OCI-LY3 (cell line): ENCODE measurements around the gene HELZ.

Experiments
- H2AFZ ChIP-seq: fragments of 200-600, 300-600 bp; shearing (Covaris generic); 2 replicates; pipeline ENCODE4 v1.6.0; 2014; ENCODE audit warnings: antibody characterized with exemption, low read depth, low read length
- H3K27ac ChIP-seq: fragments of 200-600, 300-600 bp; sonication (generic); 2 replicates; pipeline ENCODE4 v1.5.1; 2014; ENCODE audit warnings: mild to moderate bottlenecking, low read length, moderate library complexity, mixed read lengths
- H3K27me3 ChIP-seq: fragments of 200-600, 300-600 bp; sonication (generic); 2 replicates; pipeline ENCODE4 v1.6.1; 2014; ENCODE audit warnings: low read depth, low read length, mixed read lengths
- H3K36me3 ChIP-seq: fragments of 200-600, 300-600 bp; sonication (generic); replicated peaks from 2 replicates; pipeline ENCODE3; 2014; ENCODE audit warnings: low read depth, low read length, mixed read lengths
- H3K4me1 ChIP-seq: fragments of 300-600, 200-600 bp; sonication (generic); 2 replicates; pipeline ENCODE4 v1.6.1; 2014; ENCODE audit warnings: low read length, mixed read lengths
- H3K4me2 ChIP-seq: fragments of 200-600, 300-600 bp; sonication (generic); 2 replicates; pipeline ENCODE4 v1.6.1; 2014; ENCODE audit warnings: low read length, mixed read lengths
- H3K4me3 ChIP-seq: fragments of 300-600, 200-600 bp; sonication (generic); 2 replicates; pipeline ENCODE4 v1.5.1; 2014; ENCODE audit warnings: antibody characterized with exemption, mild to moderate bottlenecking, low read length, moderate library complexity
- H3K79me2 ChIP-seq: fragments of 300-600, 200-600 bp; shearing (Covaris generic); 2 replicates; pipeline ENCODE4 v1.6.1; 2014; ENCODE audit warnings: mild to moderate bottlenecking, low read length, mixed read lengths
- H3K9ac ChIP-seq: fragments of 300-600, 200-600 bp; shearing (Covaris generic); 2 replicates; pipeline ENCODE4 v1.6.0; 2014; ENCODE audit warnings: mild to moderate bottlenecking, low read length, moderate library complexity
- H3K9me3 ChIP-seq: fragments of 200-600, 300-600 bp; shearing (Covaris generic); 2 replicates; pipeline ENCODE4 v1.6.1; 2014; ENCODE audit warnings: low read length, mixed read lengths; ENCODE audit not compliant: insufficient read depth
- H4K20me1 ChIP-seq: fragments of 200-600, 300-600 bp; sonication (generic); 2 replicates; pipeline ENCODE4 v1.6.1; 2016; ENCODE audit warnings: low read length, mixed read lengths; ENCODE audit not compliant: insufficient read depth
- CTCF ChIP-seq: fragments of 200-600, 300-600 bp; sonication (generic); IDR thresholded peaks from 2 replicates; pipeline ENCODE4 v1.5.1; 2014; ENCODE audit warnings: antibody characterized with exemption, low read length, low read depth
- EZH2phosphoT487 ChIP-seq: fragments of 200-600 bp; shearing (Covaris generic); IDR thresholded peaks from 2 replicates; pipeline ENCODE4 v1.6.1; 2018; ENCODE audit warnings: antibody characterized with exemption, mixed run types, low read depth

Gene HELZ

DNA sequence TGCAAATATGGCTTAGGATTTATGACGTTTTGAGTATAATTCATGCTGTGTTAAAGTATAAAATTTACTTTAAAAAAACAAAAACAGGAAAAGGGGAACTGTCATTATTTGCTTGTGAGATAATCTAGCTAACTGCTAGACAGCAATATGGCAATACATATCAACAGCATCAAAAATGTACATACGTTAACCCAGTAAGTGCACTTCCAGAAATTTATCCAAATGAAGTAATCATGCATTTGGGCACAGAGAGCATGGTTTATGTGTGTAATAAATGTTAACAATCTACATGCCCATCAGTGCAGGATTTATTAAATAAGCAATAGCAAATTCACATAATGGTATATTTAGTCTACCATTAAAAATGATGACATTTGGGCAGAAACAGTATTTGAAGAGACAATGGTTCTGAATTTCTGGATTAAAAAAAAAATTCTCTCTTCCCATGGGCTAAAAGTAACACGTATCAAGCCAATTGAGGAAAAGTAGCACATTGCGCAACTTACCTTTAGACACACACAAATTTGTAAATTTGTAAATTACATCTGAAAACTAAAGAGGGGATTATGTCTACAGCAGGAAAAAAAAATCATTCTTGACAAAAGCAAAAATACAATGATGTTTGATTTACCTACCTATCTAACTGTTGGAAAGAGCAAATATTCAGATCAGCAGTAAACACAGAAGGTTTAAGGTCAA is 120.4 kb downstream of the HELZ start:
- Histone ChIP-seq H3K27me3 (no peaks in the 10 kb centered on the region), H3K27ac (no peak overlapping the region)
- TF ChIP-seq EZH2phosphoT487, result no peak
- TF ChIP-seq CTCF, result no peak

GRCh38 chr17:67123699-67124098 is 121.3 kb downstream of the HELZ start:
- no peak overlapping the region for H3K4me2 ChIP-seq
- no peaks in the 10 kb centered on the region for H3K79me2 ChIP-seq
- no peaks in the 10 kb centered on the region for H4K20me1 ChIP-seq
- no peak overlapping the region for H3K27ac ChIP-seq
- H3K4me1 ChIP-seq, result no peaks in the 10 kb centered on the region
- peaks cover 23% of the 10 kb centered on the region for H3K36me3 ChIP-seq
- no peaks in the 10 kb centered on the region for H3K9me3 ChIP-seq
- no peak overlapping the region for H3K9ac ChIP-seq
- no peak overlapping the region for H2AFZ ChIP-seq
- no peaks in the 10 kb centered on the region for H3K27me3 ChIP-seq
- TF ChIP-seq EZH2phosphoT487, result no peak
- no peak for TF ChIP-seq CTCF
- no peak overlapping the region for H3K4me3 ChIP-seq

More for the DNA sequence above, 120.4 kb downstream of the HELZ start:
- Histone ChIP-seq H3K36me3 (peaks cover 19% of the 10 kb centered on the region), H4K20me1 (no peaks in the 10 kb centered on the region), H3K4me3 (no peak overlapping the region), H3K79me2 (no peaks in the 10 kb centered on the region), H3K9me3 (no peaks in the 10 kb centered on the region), H3K9ac (no peak overlapping the region), H3K4me2 (no peak overlapping the region), H3K4me1 (no peaks in the 10 kb centered on the region), H2AFZ (no peak overlapping the region)

DNA sequence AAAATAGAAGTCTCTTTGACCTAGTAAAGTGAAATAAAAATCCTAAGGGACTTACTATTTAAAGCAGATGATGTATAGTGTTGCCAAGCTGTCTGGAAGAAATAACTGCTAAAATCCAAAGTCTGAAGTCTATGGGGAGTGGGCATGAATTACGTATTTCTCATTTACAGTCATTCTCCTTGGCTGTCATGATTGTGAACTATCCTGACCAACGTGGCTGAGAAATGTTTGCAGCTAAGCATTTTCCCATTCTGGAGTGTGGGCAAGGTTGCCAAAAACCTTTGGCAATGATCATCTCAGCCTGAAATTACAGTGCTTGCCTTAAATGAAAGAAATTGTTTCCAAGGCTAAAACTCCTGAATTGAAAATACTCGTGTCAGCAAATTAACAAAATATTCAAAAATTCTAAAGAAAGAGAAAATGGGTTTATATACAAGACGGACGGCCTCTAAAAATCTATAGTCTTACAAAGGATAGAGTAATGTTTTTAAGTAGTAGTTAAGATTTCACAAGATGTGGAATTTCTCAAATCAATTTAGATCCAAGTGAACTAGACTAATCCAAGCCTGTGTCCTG is 123.6 kb downstream of the HELZ start:
- H3K27ac ChIP-seq, result no peak overlapping the region
- H3K4me3 ChIP-seq, result no peak overlapping the region
- H3K4me2 ChIP-seq, result no peak overlapping the region
- H3K4me1 ChIP-seq, result no peaks in the 10 kb centered on the region
- TF ChIP-seq EZH2phosphoT487 (no peak), CTCF (no peak)
- no peak overlapping the region for H2AFZ ChIP-seq
- no peaks in the 10 kb centered on the region for H4K20me1 ChIP-seq
- H3K9ac ChIP-seq, result no peak overlapping the region
- no peaks in the 10 kb centered on the region for H3K79me2 ChIP-seq
- H3K9me3 ChIP-seq, result no peaks in the 10 kb centered on the region
- no peaks in the 10 kb centered on the region for H3K27me3 ChIP-seq
- peaks cover 36% of the 10 kb centered on the region for H3K36me3 ChIP-seq

GRCh38 chr17:67119102-67119501 is 125.9 kb downstream of the HELZ start:
- H3K4me2 ChIP-seq, result no peak overlapping the region
- no peaks in the 10 kb centered on the region for H4K20me1 ChIP-seq
- no peak overlapping the region for H3K9ac ChIP-seq
- peaks cover 41% of the 10 kb centered on the region for H3K36me3 ChIP-seq
- no peak overlapping the region for H3K27ac ChIP-seq
- H3K4me3 ChIP-seq, result no peak overlapping the region
- no peaks in the 10 kb centered on the region for H3K9me3 ChIP-seq
- H3K4me1 ChIP-seq, result no peaks in the 10 kb centered on the region
- no peak overlapping the region for H2AFZ ChIP-seq
- no peaks in the 10 kb centered on the region for H3K27me3 ChIP-seq
- no peaks in the 10 kb centered on the region for H3K79me2 ChIP-seq
- TF ChIP-seq CTCF, result no peak
- no peak for TF ChIP-seq EZH2phosphoT487
